Cerebellar nuclear complex (tissue), 1 donor: ENCODE measurements around the gene MBD3.
"Not testable (repeated sequence)": the region's sequence is repeated elsewhere in the genome, so short reads cannot be mapped to it uniquely, and the experiment has no call there.

Experiments
- DNase-seq, 2 experiments: peaks; one replicate each; lab custom pipeline; 2025; lab: John Stamatoyannopoulos, UW

MBD3 gene

GRCh38 chr19:1539749-1540148 is 52.9 kb downstream of the MBD3 start:
- not testable (repeated sequence) for DNase-seq

GRCh38 chr19:1538978-1539377 is 53.7 kb downstream of the MBD3 start:
- no peak for DNase-seq

GRCh38 chr19:1535699-1536098 is 57.0 kb downstream of the MBD3 start:
- not testable (repeated sequence) for DNase-seq

GRCh38 chr19:1534972-1535371 is 57.7 kb downstream of the MBD3 start:
- no peak for DNase-seq

GRCh38 chr19:1533510-1534150 is 59.0 kb downstream of the MBD3 start:
- DNase-seq = no peak

- DNase-seq = no peak
These were observed 60.7 kb downstream of the MBD3 start for GRCh38 chr19:1532003-1532402.

- no peak for DNase-seq
These were observed 61.1 kb downstream of the MBD3 start for GRCh38 chr19:1531587-1531986.

- not testable (repeated sequence) for DNase-seq
These were observed 61.8 kb downstream of the MBD3 start for GRCh38 chr19:1530856-1531255.

GRCh38 chr19:1529430-1529816 is 63.2 kb downstream of the MBD3 start:
- DNase-seq = no peak

GRCh38 chr19:1528596-1529429 is 63.9 kb downstream of the MBD3 start:
- DNase-seq = no peak

- DNase-seq = no peak
These were observed 64.9 kb downstream of the MBD3 start for GRCh38 chr19:1527650-1528309.

- DNase-seq = no peak
These were observed 65.6 kb downstream of the MBD3 start for GRCh38 chr19:1526979-1527649.

GRCh38 chr19:1526066-1526778 is 66.4 kb downstream of the MBD3 start:
- no peak for DNase-seq

- no peak for DNase-seq
These were observed 67.3 kb downstream of the MBD3 start for GRCh38 chr19:1525343-1525742.

- no peak for DNase-seq
These were observed 67.7 kb downstream of the MBD3 start for GRCh38 chr19:1524972-1525325.

- no peak for DNase-seq
These were observed 68.2 kb downstream of the MBD3 start for GRCh38 chr19:1524287-1524971.
